Activated T-helper 2 cell treated with anti-CD3 and anti-CD28 coated beads, Interferon-gamma antibody, Interleukin-2, Interleukin-4, amounts not matched to agents 10 μg/mL and 5 μg/mL and 100 μg/mL, durations not matched to agents 14 hours and 24 hours and 36 hours (primary cell): ENCODE results near the gene ATP6V0A4. TPM values are rescaled to one million over a fixed set of nuclear protein-coding genes. Genes with fewer than 3 reads are reported as not detected.
A peak's percentile ranks its signal among the peaks of the same experiment; 100 is the strongest.
"Not testable (repeated sequence)": the region's sequence is repeated elsewhere in the genome, so short reads cannot be mapped to it uniquely, and the experiment has no call there.

Source experiments
- DNase-seq: peaks from one replicate; pipeline ENCODE4 v3.0.0; 2021; ENCODE audit warnings: low spot score
- H3K27ac Mint-ChIP-seq: one replicate; pipeline ENCODE4 v1.8.0; 2021; ENCODE audit warnings: mixed read lengths
- H3K27me3 Mint-ChIP-seq: one replicate; pipeline ENCODE4 v1.8.0; 2021; ENCODE audit warnings: low read depth, mixed read lengths
- H3K36me3 Mint-ChIP-seq: one replicate; pipeline ENCODE4 v1.8.0; 2021; ENCODE audit warnings: low read depth, mixed read lengths
- H3K4me1 Mint-ChIP-seq: one replicate; pipeline ENCODE4 v1.8.0; 2021; ENCODE audit warnings: low read depth, mixed read lengths
- H3K4me3 Mint-ChIP-seq: one replicate; pipeline ENCODE4 v1.8.0; 2021; ENCODE audit warnings: low read depth, mild to moderate bottlenecking, moderate library complexity, mixed read lengths
- H3K9me3 Mint-ChIP-seq: one replicate; pipeline ENCODE4 v1.8.0; 2021; ENCODE audit warnings: mixed read lengths
- intact Hi-C: fragments of 100-400 bp; cut with micrococcal nuclease; formaldehyde crosslinking; loops from one replicate; pipeline ENCODE4 v1.15.1; 2023
- total RNA-seq: library from RNA; stranded (reverse); gene quantifications from 2 replicates; pipeline ENCODE4 v1.2.3, GENCODE V29; 2022

Gene ATP6V0A4
- total RNA-seq, 1 donor from 2014 or later: not detected

- H3K27me3 Mint-ChIP-seq: peaks cover 11% of the 10 kb centered on the region
- intact Hi-C loops: loop anchor here (1.0 kb wide), 1 partner anchor 11 kb away; no protein-coding TSS in a partner anchor
These were observed 27.2 kb upstream of the ATP6V0A4 start for GRCh38 chr7:138825049-138825721.

DNA sequence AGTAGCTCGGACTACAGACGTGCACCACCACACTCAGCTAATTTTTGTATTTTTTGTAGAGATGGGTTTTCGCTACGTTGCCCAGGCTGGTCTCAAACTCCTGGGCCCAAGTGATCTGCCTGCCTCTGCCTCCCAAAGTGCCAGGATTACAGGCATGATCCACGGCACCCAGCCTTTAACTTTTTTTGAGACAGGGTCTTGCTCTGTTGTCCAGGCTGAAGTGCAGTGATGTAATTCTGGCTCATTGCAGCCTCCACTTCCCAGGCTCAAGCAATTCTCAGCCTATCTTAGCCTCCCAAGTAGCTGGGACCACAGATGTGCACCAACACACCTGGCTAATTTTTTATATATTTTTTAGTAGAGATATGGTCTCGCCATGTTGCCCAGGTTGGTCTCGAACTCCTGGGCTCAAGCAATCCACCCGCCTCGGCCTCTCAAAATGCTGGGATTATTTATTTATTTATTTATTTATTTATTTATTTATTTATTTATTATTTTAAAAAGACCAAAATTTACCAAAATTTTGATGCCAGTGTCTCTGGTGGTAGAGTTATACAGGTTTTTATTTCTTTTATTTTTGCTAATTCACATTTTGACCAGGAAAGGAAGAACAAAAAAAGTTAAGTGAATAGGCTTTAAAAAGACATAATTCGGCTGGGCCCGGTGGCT, 25.0 kb upstream of the ATP6V0A4 start:
- no peak overlapping the region for H3K4me3 Mint-ChIP-seq
- intact Hi-C loops: no loop called here
- H3K27ac Mint-ChIP-seq: no peak overlapping the region
- H3K36me3 Mint-ChIP-seq: no peaks in the 10 kb centered on the region
- H3K27me3 Mint-ChIP-seq: peaks cover 6% of the 10 kb centered on the region
- peaks cover 11% of the 10 kb centered on the region for H3K4me1 Mint-ChIP-seq
- DNase-seq: no peak
- no peaks in the 10 kb centered on the region for H3K9me3 Mint-ChIP-seq

More at GRCh38 chr7:138825049-138825721, 27.2 kb upstream of the ATP6V0A4 start:
- Mint-ChIP-seq H3K4me1 (peaks cover 11% of the 10 kb centered on the region), H3K9me3 (no peaks in the 10 kb centered on the region), H3K27ac (peak overlapping the region; percentile 18), H3K36me3 (no peaks in the 10 kb centered on the region), H3K4me3 (no peak overlapping the region)
- no peak for DNase-seq

DNA sequence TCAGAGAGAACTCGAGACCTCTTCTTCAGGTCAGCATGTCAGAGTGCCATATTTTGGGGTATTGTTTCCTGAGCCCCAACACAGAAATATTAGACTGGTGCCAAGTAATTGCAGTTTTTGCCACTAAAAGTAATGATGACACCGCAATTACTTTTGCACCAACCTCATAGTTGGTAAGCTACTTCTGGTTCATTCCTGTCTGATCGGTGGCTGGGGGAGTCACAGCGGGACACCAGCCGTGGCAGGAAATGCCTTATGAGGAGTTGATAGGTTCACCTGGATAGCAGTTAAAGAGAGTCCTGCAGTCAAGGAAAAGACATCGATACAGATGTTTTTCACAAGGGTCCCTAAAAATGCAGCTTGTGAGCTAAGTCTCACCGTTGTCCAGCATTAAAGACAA, 23.9 kb upstream of the ATP6V0A4 start:
- Mint-ChIP-seq H3K4me3 (no peak overlapping the region), H3K36me3 (no peaks in the 10 kb centered on the region), H3K9me3 (no peaks in the 10 kb centered on the region), H3K4me1 (peaks cover 11% of the 10 kb centered on the region), H3K27me3 (no peaks in the 10 kb centered on the region), H3K27ac (no peak overlapping the region)
- intact Hi-C loops: no loop called here
- no peak for DNase-seq

DNA sequence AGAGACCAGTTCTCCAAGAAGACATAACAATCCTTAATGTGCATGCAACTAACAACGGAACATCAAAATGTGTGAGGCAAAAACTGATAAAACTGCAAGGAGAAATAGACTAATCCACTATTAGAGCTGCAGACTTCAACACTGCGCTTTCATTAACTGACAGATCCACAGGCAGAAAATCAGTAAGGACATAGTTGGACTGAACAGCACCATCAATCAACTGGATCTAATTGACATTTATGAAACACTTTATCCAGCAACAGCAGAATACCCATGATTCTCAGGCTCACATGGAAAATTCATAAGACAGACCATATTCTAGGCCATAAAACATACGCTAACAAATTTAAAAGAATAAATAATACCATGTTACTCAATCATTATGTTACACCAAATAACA, 21.6 kb upstream of the ATP6V0A4 start:
- H3K27me3 Mint-ChIP-seq: no peaks in the 10 kb centered on the region
- H3K9me3 Mint-ChIP-seq: no peaks in the 10 kb centered on the region
- no peaks in the 10 kb centered on the region for H3K36me3 Mint-ChIP-seq
- H3K4me1 Mint-ChIP-seq: peaks cover 12% of the 10 kb centered on the region
- no peak overlapping the region for H3K27ac Mint-ChIP-seq
- no peak overlapping the region for H3K4me3 Mint-ChIP-seq
- DNase-seq: no peak
- intact Hi-C loops: loop anchor here (5.0 kb wide), 1 partner anchor 43 kb away; no protein-coding TSS in a partner anchor

DNA sequence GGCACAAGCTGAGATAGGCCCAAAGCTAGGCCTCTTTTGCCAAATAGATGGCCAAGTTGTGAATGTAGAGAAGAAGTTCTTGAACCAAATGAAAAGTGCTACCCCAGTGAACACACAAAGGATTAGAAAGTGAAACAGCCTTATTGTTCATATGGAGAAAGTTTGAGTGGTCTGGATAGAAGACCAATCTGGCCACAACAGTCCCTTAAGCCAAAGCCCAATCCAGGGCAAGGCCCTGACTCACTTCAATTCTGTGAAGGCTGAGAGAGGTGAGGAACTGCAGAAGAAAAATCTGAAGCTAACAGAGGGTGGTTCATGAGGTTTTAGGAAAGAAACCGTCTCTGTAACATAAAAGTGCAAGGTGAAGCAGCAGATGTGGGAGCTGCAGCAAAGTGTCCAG, 18.7 kb upstream of the ATP6V0A4 start:
- H3K36me3 Mint-ChIP-seq: no peaks in the 10 kb centered on the region
- DNase-seq: no peak

GRCh38 chr7:138814816-138815332, 16.9 kb upstream of the ATP6V0A4 start:
- Mint-ChIP-seq H3K9me3 (peaks cover 5% of the 10 kb centered on the region), H3K27me3 (peaks cover 2% of the 10 kb centered on the region), H3K4me1 (peaks cover 28% of the 10 kb centered on the region), H3K36me3 (no peaks in the 10 kb centered on the region), H3K4me3 (no peak overlapping the region), H3K27ac (peak overlapping the region; percentile 1)
- DNase-seq: no peak
- intact Hi-C loops: loop anchor here (1.0 to 5.0 kb wide), 6 partner anchors 10 to 643 kb away; no protein-coding TSS in a partner anchor

More for the DNA sequence above, 18.7 kb upstream of the ATP6V0A4 start:
- intact Hi-C loops: loop anchor here (5.0 kb wide), 1 partner anchor 46 kb away; no protein-coding TSS in a partner anchor
- Mint-ChIP-seq H3K27me3 (peaks cover 2% of the 10 kb centered on the region), H3K4me3 (no peak overlapping the region), H3K9me3 (peaks cover 5% of the 10 kb centered on the region), H3K4me1 (peaks cover 28% of the 10 kb centered on the region), H3K27ac (no peak overlapping the region)

- H3K4me3 Mint-ChIP-seq: no peak overlapping the region
- peaks cover 28% of the 10 kb centered on the region for H3K4me1 Mint-ChIP-seq
- no peak for DNase-seq
- no peaks in the 10 kb centered on the region for H3K36me3 Mint-ChIP-seq
- H3K27ac Mint-ChIP-seq: no peak overlapping the region
- H3K9me3 Mint-ChIP-seq: peaks cover 5% of the 10 kb centered on the region
- H3K27me3 Mint-ChIP-seq: peaks cover 2% of the 10 kb centered on the region
- intact Hi-C loops: loop anchor here (1.0 to 5.0 kb wide), 5 partner anchors 11 to 642 kb away; no protein-coding TSS in a partner anchor
These were observed 15.9 kb upstream of the ATP6V0A4 start for GRCh38 chr7:138813945-138814344.

DNA sequence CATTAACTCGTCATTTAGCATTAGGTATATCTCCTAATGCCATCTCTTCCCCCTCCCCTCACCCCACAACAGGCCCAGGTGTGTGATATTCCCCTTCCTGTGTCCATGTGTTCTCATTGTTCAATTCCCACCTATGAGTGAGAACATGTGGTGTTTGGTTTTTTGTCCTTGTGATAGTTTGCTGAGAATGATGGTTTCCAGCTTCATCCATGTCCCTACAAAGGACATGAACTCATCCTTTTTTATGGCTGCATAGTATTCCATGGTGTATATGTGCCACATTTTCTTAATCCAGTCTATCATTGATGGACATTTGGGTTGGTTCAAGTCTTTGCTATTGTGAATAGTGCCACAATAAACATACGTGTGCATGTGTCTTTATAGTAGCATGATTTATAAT, 13.3 kb upstream of the ATP6V0A4 start:
- not testable (repeated sequence) for H3K36me3 Mint-ChIP-seq, H3K27me3 Mint-ChIP-seq, H3K4me3 Mint-ChIP-seq, H3K9me3 Mint-ChIP-seq, H3K27ac Mint-ChIP-seq, DNase-seq
- H3K4me1 Mint-ChIP-seq: peaks cover 22% of the 10 kb centered on the region
- intact Hi-C loops: loop anchor here (5.0 kb wide), 3 partner anchors 59 to 639 kb away; no protein-coding TSS in a partner anchor

DNA sequence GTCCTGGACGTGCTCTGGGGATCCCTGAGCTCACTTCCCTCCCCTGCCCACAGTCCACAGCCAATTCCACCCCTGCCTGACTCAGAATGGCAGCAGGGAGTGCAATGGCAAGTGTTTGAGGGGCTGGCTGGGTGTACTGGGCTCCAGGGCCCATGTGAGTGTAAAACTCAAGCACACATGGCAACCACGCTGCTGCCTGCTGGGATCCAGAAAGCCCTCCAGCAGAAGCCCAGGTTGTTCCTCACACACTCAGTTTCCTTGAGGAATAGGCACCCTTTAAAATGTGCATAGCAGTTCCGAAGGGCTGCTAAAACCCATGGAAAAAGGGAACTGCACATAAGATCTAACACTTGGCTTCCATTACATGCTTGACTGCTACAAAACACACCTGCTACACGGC, 11.3 kb upstream of the ATP6V0A4 start:
- Mint-ChIP-seq H3K27me3 (peaks cover 6% of the 10 kb centered on the region), H3K4me1 (peaks cover 19% of the 10 kb centered on the region), H3K9me3 (peaks cover 5% of the 10 kb centered on the region), H3K36me3 (no peaks in the 10 kb centered on the region), H3K4me3 (no peak overlapping the region), H3K27ac (no peak overlapping the region)
- intact Hi-C loops: no loop called here
- no peak for DNase-seq

DNA sequence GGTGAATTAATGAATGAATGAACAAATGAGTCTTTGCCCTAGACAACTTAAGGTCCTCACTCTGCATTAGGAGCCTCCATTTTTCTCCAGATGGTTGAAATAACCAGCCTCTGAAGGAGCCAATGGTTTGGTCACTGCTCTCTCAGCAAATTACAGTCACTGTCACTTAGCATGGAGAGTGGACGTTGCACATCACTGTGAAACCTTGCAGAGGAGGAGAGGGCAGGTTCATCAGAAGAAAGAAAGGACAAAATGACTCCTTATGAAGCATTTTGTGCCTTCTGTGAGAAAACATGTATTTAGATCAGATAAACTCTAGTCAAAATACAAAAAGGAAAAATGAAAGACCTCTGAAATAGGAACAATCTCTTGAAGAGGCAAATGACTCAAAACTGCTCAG, 6.6 kb upstream of the ATP6V0A4 start:
- H3K27ac Mint-ChIP-seq: no peak overlapping the region
- no peaks in the 10 kb centered on the region for H3K36me3 Mint-ChIP-seq
- intact Hi-C loops: no loop called here
- H3K4me3 Mint-ChIP-seq: no peak overlapping the region
- peaks cover 6% of the 10 kb centered on the region for H3K4me1 Mint-ChIP-seq
- peaks cover 4% of the 10 kb centered on the region for H3K27me3 Mint-ChIP-seq
- DNase-seq: no peak
- no peaks in the 10 kb centered on the region for H3K9me3 Mint-ChIP-seq

DNA sequence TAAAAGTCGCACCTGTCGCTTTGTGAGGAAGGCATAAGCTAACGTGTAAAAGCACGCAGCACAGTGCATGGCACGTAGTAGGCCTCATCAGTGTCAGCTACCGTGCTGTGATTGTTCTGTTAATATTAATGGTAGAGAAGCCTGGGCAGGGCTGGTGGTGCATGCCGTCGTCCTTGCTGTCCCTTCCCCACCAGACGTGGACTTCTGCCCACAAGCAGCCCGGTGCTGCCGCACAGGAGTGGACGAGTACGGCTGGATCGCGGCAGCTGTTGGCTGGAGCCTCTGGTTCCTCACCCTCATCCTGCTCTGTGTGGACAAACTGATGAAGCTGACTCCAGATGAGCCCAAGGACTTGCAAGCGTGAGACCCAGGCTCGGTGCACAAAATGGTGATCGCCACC, 4.7 kb upstream of the ATP6V0A4 start:
- intact Hi-C loops: no loop called here
- Mint-ChIP-seq H3K4me1 (peaks cover 6% of the 10 kb centered on the region), H3K9me3 (no peaks in the 10 kb centered on the region), H3K27ac (no peak overlapping the region), H3K27me3 (peaks cover 12% of the 10 kb centered on the region), H3K36me3 (no peaks in the 10 kb centered on the region), H3K4me3 (no peak overlapping the region)
- no peak for DNase-seq

- Mint-ChIP-seq H3K36me3 (no peaks in the 10 kb centered on the region), H3K4me1 (peaks cover 8% of the 10 kb centered on the region), H3K27ac (no peak overlapping the region), H3K9me3 (no peaks in the 10 kb centered on the region), H3K4me3 (no peak overlapping the region), H3K27me3 (peaks cover 17% of the 10 kb centered on the region)
- no peak for DNase-seq
- intact Hi-C loops: no loop called here
These were observed 3.3 kb upstream of the ATP6V0A4 start for GRCh38 chr7:138801256-138801655.
